Gastroesophageal sphincter (tissue), 3 donors: ENCODE measurements around the gene C2CD4B.

ENCODE experiments used
- EP300 ChIP-seq: sonication (generic); formaldehyde crosslinking; IDR thresholded peaks from one replicate; pipeline ENCODE4 v1.6.1; 2017; ENCODE audit warnings: antibody characterized with exemption, mild to moderate bottlenecking
- POLR2A ChIP-seq, 2 donors: fragments of 450-650 bp; IDR thresholded peaks; one replicate each; pipeline ENCODE4 v1.6.1; 2017; ENCODE audit warnings: antibody characterized with exemption in 2 of 2, mild to moderate bottlenecking in 2 of 2, moderate library complexity in 1 of 2
- POLR2AphosphoS5 ChIP-seq: sonication (generic); formaldehyde crosslinking; IDR thresholded peaks from one replicate; pipeline ENCODE4 v1.6.1; 2017; ENCODE audit warnings: antibody characterized with exemption
- TF ChIP-seq, protein P1 (sequence below), 4 experiments: fragments of 200-600 bp in 2 of 4; fragments of 450-650 bp in 2 of 4; sonication (generic) in 1 of 4; IDR thresholded peaks; one replicate each; pipeline ENCODE4 v1.5.1; 2017 to 2019; ENCODE audit warnings: antibody characterized with exemption in 4 of 4, mild to moderate bottlenecking in 2 of 4, moderate library complexity in 2 of 4

DNA sequence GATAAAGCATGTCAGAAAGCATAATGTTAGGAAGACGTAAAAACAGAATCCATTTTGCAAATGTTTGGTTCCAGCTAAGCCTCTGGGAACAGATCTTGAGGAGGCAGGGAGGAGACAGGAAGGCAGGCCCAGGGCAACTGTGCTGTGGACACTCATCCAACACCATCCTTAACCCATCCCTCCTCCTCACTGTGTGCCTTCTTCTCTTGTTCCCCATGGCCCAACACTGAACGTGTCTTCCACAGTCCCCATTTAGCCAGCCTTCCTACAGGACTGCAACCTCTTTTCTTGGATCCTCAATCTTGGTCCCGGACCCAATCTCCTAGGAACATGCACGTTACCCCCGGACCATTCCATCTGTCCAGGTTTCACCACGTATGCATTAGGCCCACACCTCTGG is 15.4 kb downstream of the C2CD4B start:
- TF ChIP-seq, protein P1, sequence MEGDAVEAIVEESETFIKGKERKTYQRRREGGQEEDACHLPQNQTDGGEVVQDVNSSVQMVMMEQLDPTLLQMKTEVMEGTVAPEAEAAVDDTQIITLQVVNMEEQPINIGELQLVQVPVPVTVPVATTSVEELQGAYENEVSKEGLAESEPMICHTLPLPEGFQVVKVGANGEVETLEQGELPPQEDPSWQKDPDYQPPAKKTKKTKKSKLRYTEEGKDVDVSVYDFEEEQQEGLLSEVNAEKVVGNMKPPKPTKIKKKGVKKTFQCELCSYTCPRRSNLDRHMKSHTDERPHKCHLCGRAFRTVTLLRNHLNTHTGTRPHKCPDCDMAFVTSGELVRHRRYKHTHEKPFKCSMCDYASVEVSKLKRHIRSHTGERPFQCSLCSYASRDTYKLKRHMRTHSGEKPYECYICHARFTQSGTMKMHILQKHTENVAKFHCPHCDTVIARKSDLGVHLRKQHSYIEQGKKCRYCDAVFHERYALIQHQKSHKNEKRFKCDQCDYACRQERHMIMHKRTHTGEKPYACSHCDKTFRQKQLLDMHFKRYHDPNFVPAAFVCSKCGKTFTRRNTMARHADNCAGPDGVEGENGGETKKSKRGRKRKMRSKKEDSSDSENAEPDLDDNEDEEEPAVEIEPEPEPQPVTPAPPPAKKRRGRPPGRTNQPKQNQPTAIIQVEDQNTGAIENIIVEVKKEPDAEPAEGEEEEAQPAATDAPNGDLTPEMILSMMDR (IDR thresholded peaks at IDR 0.05): no peak
- no peak for TF ChIP-seq POLR2A (IDR thresholded peaks at IDR 0.05)
- no peak for TF ChIP-seq POLR2AphosphoS5
- no peak for TF ChIP-seq EP300
